ENCODE data around the gene GPHA2. TPM values are rescaled to one million over a fixed set of nuclear protein-coding genes. Genes with fewer than 3 reads are reported as not detected.

Gene GPHA2
- total and polyA plus RNA-seq, 2 of the 13 experiments (the other 11 are each of a cell fraction or from before 2014, with no cell fraction given), result 13.0 to 19.1 TPM

DNA sequence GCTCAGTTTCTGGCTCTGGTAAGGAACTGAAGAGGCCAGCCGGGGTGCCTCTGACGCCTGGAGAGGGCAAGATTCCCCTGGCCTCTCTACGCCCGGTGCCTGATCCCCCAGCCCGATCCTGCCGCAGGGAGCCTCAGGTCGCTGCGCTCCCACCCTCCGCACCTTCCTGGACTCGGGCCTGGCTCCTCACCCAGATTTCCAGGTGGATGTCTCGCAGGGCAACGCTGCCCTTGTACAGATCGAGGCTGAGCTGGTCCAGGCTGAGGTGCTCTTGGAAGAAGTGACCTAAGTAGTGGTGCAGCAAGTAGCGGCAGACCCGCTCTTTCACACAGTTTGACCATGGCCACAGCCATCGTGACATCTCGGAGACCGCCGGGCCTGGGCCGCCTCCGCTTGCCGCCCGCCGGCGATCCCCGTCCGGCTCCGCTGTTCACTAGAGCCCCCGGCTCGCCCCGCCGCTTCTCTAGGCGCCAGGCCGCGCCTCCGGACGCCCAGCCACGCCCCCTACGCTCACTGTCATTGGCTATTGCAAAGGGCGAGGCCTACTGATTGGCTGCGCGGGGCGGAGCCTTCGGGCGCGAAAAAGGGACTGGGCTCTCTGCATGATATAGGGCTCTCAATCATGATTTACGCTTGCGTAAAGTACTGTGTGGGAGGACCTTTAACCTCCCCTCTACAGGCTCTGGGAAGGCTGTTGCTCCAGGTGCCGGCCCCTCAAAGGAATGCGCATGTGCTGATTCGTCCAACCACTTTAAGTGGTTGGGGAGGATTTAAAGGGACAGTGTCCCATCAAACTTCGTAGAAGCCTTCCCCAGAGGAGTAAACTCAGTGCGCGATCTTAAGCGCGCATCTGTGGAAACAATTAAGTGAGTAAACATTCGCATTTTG lies 18.7 kb downstream of the GPHA2 start, which contains the start of gene ATG2A (continued):
- TF ChIP-seq ZNF407 (CRISPR knock-in tag; IDR thresholded peaks at IDR 0.05; ENCODE audit: not compliant biosample characterization) (peak; percentile 19), RAD21 (CRISPR knock-in tag; IDR thresholded peaks at IDR 0.05) (peak; percentile 36; the same call in 1 of the 2 replicates), ZFP82 (CRISPR knock-in tag; IDR thresholded peaks at IDR 0.05; ENCODE audit: borderline replicate concordance) (no peak), ZNF75D (CRISPR knock-in tag; IDR thresholded peaks at IDR 0.05; ENCODE audit: borderline replicate concordance) (no peak), BORCS8-MEF2B (CRISPR knock-in tag; IDR thresholded peaks at IDR 0.05) (peak; percentile 68), ELF1 (CRISPR knock-in tag; IDR thresholded peaks at IDR 0.05) (no peak; the same call in 1 of the 2 replicates), SP140L (CRISPR knock-in tag; IDR thresholded peaks at IDR 0.05; ENCODE audit: borderline replicate concordance) (no peak; the same call in 1 of the 2 replicates), ZNF326 (CRISPR knock-in tag; IDR thresholded peaks at IDR 0.05; ENCODE audit: borderline replicate concordance) (no peak), MLX (CRISPR knock-in tag; IDR thresholded peaks at IDR 0.05) (no peak), ZBTB42 (CRISPR knock-in tag; IDR thresholded peaks at IDR 0.05) (peak; percentile 75; the same call in 1 of the 2 replicates), RARG (CRISPR knock-in tag; IDR thresholded peaks at IDR 0.05; ENCODE audit: low read depth) (0 out of 2 replicates have a peak, but pooled peaks have one; percentile 23), NRL (CRISPR knock-in tag; IDR thresholded peaks at IDR 0.05; ENCODE audit: borderline replicate concordance) (peak; percentile 56), ZNF550 (CRISPR knock-in tag; IDR thresholded peaks at IDR 0.05; ENCODE audit: borderline replicate concordance) (no peak), HNRNPLL (IDR thresholded peaks at IDR 0.05; ENCODE audit: low read depth, low read length, poor library complexity, severe bottlenecking) (peak; percentile 95), TAF1 (CRISPR knock-in tag; IDR thresholded peaks at IDR 0.05) (peak; percentile 88)
- TF ChIP-seq, protein P1, sequence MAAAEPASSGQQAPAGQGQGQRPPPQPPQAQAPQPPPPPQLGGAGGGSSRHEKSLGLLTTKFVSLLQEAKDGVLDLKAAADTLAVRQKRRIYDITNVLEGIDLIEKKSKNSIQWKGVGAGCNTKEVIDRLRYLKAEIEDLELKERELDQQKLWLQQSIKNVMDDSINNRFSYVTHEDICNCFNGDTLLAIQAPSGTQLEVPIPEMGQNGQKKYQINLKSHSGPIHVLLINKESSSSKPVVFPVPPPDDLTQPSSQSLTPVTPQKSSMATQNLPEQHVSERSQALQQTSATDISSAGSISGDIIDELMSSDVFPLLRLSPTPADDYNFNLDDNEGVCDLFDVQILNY (CRISPR knock-in tag; conservative IDR thresholded peaks at IDR 0.05), result 0 out of 2 replicates have a peak, but pooled peaks have one; percentile 47
- TF ChIP-seq, protein P2, sequence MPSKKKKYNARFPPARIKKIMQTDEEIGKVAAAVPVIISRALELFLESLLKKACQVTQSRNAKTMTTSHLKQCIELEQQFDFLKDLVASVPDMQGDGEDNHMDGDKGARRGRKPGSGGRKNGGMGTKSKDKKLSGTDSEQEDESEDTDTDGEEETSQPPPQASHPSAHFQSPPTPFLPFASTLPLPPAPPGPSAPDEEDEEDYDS (CRISPR knock-in tag; IDR thresholded peaks at IDR 0.05), result peak; percentile 89

All from HepG2 (cell line).